ENCODE measurements around the gene C15orf39. TPM values are rescaled to one million over a fixed set of nuclear protein-coding genes. Genes with fewer than 3 reads are reported as not detected.

The C15orf39 gene
- total RNA-seq (2022; extraction: Qiagen RNA extraction): 30.1 to 33.9 TPM (median 30.9 TPM) in 5 replicates

GRCh38 chr15:75201616-75202250, at the start of gene C15orf39:
Gene C15orf39 (plus strand): TSS chr15:75201882. CDS start chr15:75206049, 4,167 bp downstream.

DNA sequence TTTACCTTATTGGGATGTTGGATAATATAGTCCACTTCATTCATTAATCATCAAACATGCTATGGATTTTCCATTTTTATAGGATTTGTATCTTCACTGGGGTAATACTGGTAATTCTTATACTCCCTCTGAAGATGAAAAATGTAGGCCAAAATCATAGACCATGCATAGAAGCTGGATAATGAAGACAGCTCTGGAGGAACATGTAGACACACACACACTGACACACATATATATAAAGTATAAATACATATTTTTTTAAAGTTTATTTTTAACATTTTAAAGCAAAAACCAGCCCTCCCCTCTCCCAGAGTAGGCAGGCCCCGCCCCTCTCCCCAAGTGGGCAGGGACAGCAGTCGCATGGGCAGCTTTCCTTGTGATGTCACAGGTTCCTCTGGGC, 56.4 kb downstream of the C15orf39 start, which contains the start of gene GOLGA6C:
Gene GOLGA6C, plus strand, starts transcription at position 301 of the 400 bp plus-strand sequence. CDS start 265 bp downstream, outside the sequence.

Other genes starting within 250 kb of the C15orf39 start
- gene RPP25, start 245.1 kb upstream of the C15orf39 start, total RNA-seq (2022; extraction: Qiagen RNA extraction): 19.2 to 26.0 TPM (median 25.6 TPM) in 5 replicates
- 11.4 to 14.0 TPM (median 13.1 TPM) in 5 replicates for gene SCAMP5, start 206.3 kb upstream of the C15orf39 start, total RNA-seq (2022; extraction: Qiagen RNA extraction)
- 13.6 to 22.6 TPM (median 17.3 TPM) in 5 replicates for gene PPCDC, start 178.3 kb upstream of the C15orf39 start, total RNA-seq (2022; extraction: Qiagen RNA extraction)
- not detected in 5 replicates for gene GOLGA6C, start 56.5 kb downstream of the C15orf39 start, total RNA-seq (2022; extraction: Qiagen RNA extraction)
- 0.03 to 0.08 TPM in 2 of 5 replicates, not detected in the others for gene GOLGA6D, start 81.0 kb downstream of the C15orf39 start, total RNA-seq (2022; extraction: Qiagen RNA extraction)
- gene COMMD4, start 134.2 kb downstream of the C15orf39 start, total RNA-seq (2022; extraction: Qiagen RNA extraction): 172 to 202 TPM (median 183 TPM) in 5 replicates
- 1.9 to 3.6 TPM (median 2.5 TPM) in 5 replicates for gene NEIL1, start 145.2 kb downstream of the C15orf39 start, total RNA-seq (2022; extraction: Qiagen RNA extraction)
- gene MAN2C1, start 166.7 kb downstream of the C15orf39 start, total RNA-seq (2022; extraction: Qiagen RNA extraction): 63.1 to 80.3 TPM (median 75.3 TPM) in 5 replicates
- 21.9 to 33.9 TPM (median 29.7 TPM) in 5 replicates for gene SIN3A, start 249.8 kb downstream of the C15orf39 start, total RNA-seq (2022; extraction: Qiagen RNA extraction)

Data from A549 treated with Hydrocortisone at 1 μM for 4 hours (cell line).